Measurements from ENCODE around the gene SLC46A3.
"Not testable (repeated sequence)": the region's sequence is repeated elsewhere in the genome, so short reads cannot be mapped to it uniquely, and the experiment has no call there.

The SLC46A3 gene

GRCh38 chr13:28705461-28706083, 13.2 kb downstream of the SLC46A3 start:
- Histone ChIP-seq H3K4me1 (no peaks in the 10 kb centered on the region), H2AFZ (no peak overlapping the region), H3K36me3 (ENCODE audit: control insufficient read depth, insufficient read depth, low read length) (no peaks in the 10 kb centered on the region), H3K9ac (no peak overlapping the region), H3K4me3 (ENCODE audit: low read depth, low read length) (no peak overlapping the region), H3K4me2 (ENCODE audit: low read length) (no peak overlapping the region), H3K27ac (no peak overlapping the region), H3K27me3 (ENCODE audit: control insufficient read depth, insufficient read depth, low read length) (no peaks in the 10 kb centered on the region), H3K9me3 (ENCODE audit: control insufficient read depth, low read length) (no peaks in the 10 kb centered on the region), H3K79me2 (no peaks in the 10 kb centered on the region)
- no peak for TF ChIP-seq CTCF (IDR thresholded peaks at IDR 0.05)

DNA sequence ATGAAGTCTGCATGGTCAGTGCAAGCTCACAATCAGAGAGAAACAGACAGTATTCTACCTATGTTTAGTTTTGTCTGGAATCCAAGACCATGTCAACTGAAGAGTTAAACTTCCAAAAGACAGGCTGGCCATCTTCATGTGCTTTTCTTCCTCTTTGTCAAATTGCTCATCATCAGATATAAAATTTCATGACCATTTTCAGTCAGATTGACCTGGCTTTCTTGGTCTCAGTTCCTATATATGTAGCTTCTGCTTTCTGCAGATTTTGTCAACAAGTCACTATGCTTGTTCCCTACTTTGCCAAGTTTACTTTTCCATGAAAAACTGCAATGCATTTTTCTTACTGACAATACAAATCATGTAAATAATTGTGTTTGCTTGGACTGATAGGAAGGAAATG, 13.9 kb downstream of the SLC46A3 start:
- H3K4me1 ChIP-seq = no peaks in the 10 kb centered on the region
- no peaks in the 10 kb centered on the region for H3K79me2 ChIP-seq
- TF ChIP-seq CTCF (IDR thresholded peaks at IDR 0.05) = no peak
- no peaks in the 10 kb centered on the region for H3K9me3 ChIP-seq (ENCODE audit: control insufficient read depth, low read length)
- H3K4me3 ChIP-seq (ENCODE audit: low read depth, low read length) = no peak overlapping the region
- no peak overlapping the region for H3K9ac ChIP-seq
- H2AFZ ChIP-seq = no peak overlapping the region
- no peaks in the 10 kb centered on the region for H3K36me3 ChIP-seq (ENCODE audit: control insufficient read depth, insufficient read depth, low read length)
- H3K27ac ChIP-seq = no peak overlapping the region
- no peak overlapping the region for H3K4me2 ChIP-seq (ENCODE audit: low read length)
- no peaks in the 10 kb centered on the region for H3K27me3 ChIP-seq (ENCODE audit: control insufficient read depth, insufficient read depth, low read length)

- no peaks in the 10 kb centered on the region for H3K79me2 ChIP-seq
- TF ChIP-seq CTCF (IDR thresholded peaks at IDR 0.05) = no peak
- no peak overlapping the region for H3K9ac ChIP-seq
- H3K27ac ChIP-seq = no peak overlapping the region
- H3K4me2 ChIP-seq (ENCODE audit: low read length) = no peak overlapping the region
- no peak overlapping the region for H2AFZ ChIP-seq
- no peaks in the 10 kb centered on the region for H3K9me3 ChIP-seq (ENCODE audit: control insufficient read depth, low read length)
- no peaks in the 10 kb centered on the region for H3K27me3 ChIP-seq (ENCODE audit: control insufficient read depth, insufficient read depth, low read length)
- H3K4me3 ChIP-seq (ENCODE audit: low read depth, low read length) = no peak overlapping the region
- H3K36me3 ChIP-seq (ENCODE audit: control insufficient read depth, insufficient read depth, low read length) = no peaks in the 10 kb centered on the region
- H3K4me1 ChIP-seq = no peaks in the 10 kb centered on the region
Observed at GRCh38 chr13:28704282-28704681, 14.5 kb downstream of the SLC46A3 start.

- no peak overlapping the region for H3K27ac ChIP-seq
- H3K4me3 ChIP-seq (ENCODE audit: low read depth, low read length) = no peak overlapping the region
- no peaks in the 10 kb centered on the region for H3K9me3 ChIP-seq (ENCODE audit: control insufficient read depth, low read length)
- H2AFZ ChIP-seq = no peak overlapping the region
- no peaks in the 10 kb centered on the region for H3K4me1 ChIP-seq
- H3K36me3 ChIP-seq (ENCODE audit: control insufficient read depth, insufficient read depth, low read length) = no peaks in the 10 kb centered on the region
- H3K4me2 ChIP-seq (ENCODE audit: low read length) = no peak overlapping the region
- H3K79me2 ChIP-seq = no peaks in the 10 kb centered on the region
- no peak for TF ChIP-seq CTCF (IDR thresholded peaks at IDR 0.05)
- no peak overlapping the region for H3K9ac ChIP-seq
- H3K27me3 ChIP-seq (ENCODE audit: control insufficient read depth, insufficient read depth, low read length) = no peaks in the 10 kb centered on the region
Observed at GRCh38 chr13:28699246-28699645, 19.5 kb downstream of the SLC46A3 start.

DNA sequence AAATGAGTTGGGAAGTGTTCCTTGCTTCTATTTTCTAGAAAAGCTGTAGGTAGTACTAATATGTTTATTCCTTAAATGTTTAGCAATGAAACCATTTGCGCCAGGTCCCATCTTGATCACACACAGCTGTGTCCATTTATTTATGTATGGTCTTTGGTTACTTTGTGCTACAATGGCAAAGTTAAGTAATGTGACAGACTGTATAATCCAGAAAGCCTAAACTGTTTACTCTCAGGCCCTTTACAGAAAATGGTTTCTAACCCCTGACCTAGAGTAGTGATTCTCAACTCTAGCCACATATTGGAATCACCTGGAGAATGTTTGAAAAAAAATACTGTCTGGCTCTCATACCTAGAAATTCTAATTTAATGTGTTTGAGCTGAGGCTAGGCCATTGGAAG, 21.3 kb downstream of the SLC46A3 start:
- no peak overlapping the region for H3K9ac ChIP-seq
- H3K36me3 ChIP-seq (ENCODE audit: control insufficient read depth, insufficient read depth, low read length) = no peaks in the 10 kb centered on the region
- no peak for TF ChIP-seq CTCF (IDR thresholded peaks at IDR 0.05)
- H3K9me3 ChIP-seq (ENCODE audit: control insufficient read depth, low read length) = no peaks in the 10 kb centered on the region
- no peak overlapping the region for H3K4me3 ChIP-seq (ENCODE audit: low read depth, low read length)
- no peak overlapping the region for H3K27ac ChIP-seq
- no peak overlapping the region for H2AFZ ChIP-seq
- no peak overlapping the region for H3K4me2 ChIP-seq (ENCODE audit: low read length)
- H3K4me1 ChIP-seq = no peaks in the 10 kb centered on the region
- no peaks in the 10 kb centered on the region for H3K27me3 ChIP-seq (ENCODE audit: control insufficient read depth, insufficient read depth, low read length)
- no peaks in the 10 kb centered on the region for H3K79me2 ChIP-seq

DNA sequence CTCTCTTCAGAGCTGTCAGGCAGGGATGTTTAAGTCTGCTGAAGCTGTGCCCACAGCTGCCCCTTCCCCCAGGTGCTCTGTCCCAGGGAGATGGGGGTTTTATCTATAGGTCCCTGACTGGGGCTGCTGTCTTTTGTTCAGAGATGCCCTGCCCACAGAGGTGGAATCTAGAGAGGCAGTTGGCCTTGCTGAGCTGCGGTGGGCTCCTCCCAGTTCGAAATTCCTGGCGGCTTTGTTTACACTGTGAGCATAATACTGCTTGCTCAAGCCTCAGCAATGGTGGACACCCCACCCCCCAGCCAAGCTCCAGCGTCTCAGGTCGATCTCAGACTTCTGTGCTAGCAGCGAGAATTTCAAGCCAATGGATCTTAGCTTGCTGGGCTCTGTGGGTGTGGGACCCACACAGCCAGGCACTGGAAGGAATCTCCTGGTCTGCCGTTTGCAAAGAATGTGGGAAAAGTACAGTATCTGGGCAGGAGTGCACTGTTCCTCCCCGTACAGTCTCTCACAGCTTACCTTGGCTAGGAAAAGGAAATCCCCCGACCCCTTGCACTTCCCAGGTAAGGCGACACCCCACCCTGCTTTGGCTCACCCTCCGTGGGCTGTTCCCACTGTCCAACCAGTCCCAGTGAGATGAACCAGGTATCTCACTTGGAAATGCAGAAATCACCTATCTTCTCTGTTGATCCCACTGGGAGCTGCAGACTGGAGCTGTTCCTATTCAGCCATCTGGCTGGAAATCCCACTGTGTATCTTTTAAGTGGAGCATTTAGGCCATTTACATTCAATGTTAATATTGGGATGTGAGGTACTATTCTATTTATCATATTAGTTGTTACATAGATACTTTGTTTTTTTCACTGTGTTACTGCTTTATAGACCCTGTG, 24.9 kb downstream of the SLC46A3 start:
- H2AFZ ChIP-seq; H3K36me3 ChIP-seq (ENCODE audit: control insufficient read depth, insufficient read depth, low read length); H3K4me1 ChIP-seq; H3K9me3 ChIP-seq (ENCODE audit: control insufficient read depth, low read length); H3K79me2 ChIP-seq; H3K27me3 ChIP-seq (ENCODE audit: control insufficient read depth, insufficient read depth, low read length); H3K4me2 ChIP-seq (ENCODE audit: low read length); H3K27ac ChIP-seq; H3K4me3 ChIP-seq (ENCODE audit: low read depth, low read length); H3K9ac ChIP-seq: not testable (repeated sequence)

Measured in parathyroid adenoma (tissue), 2 donors.